ENCODE results near the gene SYPL2. TPM values are rescaled to one million over a fixed set of nuclear protein-coding genes. Genes with fewer than 3 reads are reported as not detected.

SYPL2 gene
- total and polyA plus RNA-seq, 2 of the 8 experiments (the other 6 are each of a cell fraction or from before 2014, with no cell fraction given) = 1.5 TPM

DNA sequence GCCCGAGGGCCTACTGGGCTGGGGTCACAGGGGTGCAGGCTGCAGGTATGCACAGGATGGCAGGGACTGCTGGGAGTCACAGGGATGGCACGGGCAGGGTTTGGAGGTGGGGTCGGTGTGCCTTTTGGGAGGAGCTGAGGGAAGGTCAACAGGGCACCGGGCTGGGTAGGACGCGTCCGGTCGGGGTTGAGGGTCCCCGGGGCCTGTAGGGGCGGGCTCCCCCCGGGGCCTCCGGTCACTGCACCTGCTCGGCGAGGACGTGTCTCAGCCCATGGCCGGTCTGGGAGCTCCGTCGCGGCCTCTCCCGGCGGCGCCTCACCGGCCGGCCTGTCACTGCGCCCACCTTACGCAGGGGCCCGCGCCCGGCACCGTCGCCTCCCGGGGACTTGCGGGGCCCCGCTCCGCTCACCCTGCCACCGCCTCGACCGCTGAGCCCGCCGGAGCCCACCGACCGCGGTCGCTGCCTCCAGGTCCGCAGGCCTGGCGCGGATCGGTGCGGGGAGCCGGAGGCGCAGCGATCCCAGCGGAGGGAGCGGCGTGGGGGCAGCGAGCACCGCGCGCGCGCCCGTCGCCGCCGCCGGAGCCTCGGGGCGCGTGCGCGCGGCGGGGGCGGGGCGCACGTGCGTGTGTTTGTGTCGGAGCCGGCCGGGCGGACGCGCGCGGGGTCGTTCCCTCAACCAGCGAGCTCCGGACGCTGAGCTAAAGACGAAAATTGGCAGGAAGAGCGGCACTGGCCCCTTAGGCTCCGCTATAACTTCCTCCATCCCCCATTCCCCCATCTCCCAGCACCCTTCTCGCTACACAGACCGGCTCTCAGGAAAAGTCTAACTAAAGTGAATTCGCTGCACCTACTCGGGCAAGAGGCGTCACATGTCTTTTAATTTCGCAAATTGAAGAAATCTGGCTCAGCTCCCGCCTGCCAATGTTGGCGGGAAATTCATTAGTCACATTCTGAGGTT is 43.1 kb downstream of the SYPL2 start, which contains the start of gene AMIGO1 (continued):
- TF ChIP-seq EZH2 (IDR thresholded peaks at IDR 0.05; ENCODE audit: low read depth, low read length, severe bottlenecking) (no peak), RBBP5 (IDR thresholded peaks at IDR 0.05; ENCODE audit: borderline replicate concordance, low read depth, low read length) (peak; percentile 51; the same call in 1 of the 2 replicates), JUND (IDR thresholded peaks at IDR 0.05; ENCODE audit: low read length) (no peak), NRF1 (IDR thresholded peaks at IDR 0.05; ENCODE audit: low read depth, low read length) (no peak), KDM1A (IDR thresholded peaks at IDR 0.05; ENCODE audit: borderline replicate concordance, low read length) (no peak)
